ENCODE results near the gene SUMF1. TPM values are rescaled to one million over a fixed set of nuclear protein-coding genes. Genes with fewer than 3 reads are reported as not detected.

The SUMF1 gene
- total RNA-seq, 1 experiment from 2014 or later: 79.1 TPM

- Histone ChIP-seq H2AFZ (ENCODE audit: low read length) (no peak overlapping the region), H3K36me3 (ENCODE audit: low read depth, low read length) (peaks cover 16% of the 10 kb centered on the region), H3K4me2 (ENCODE audit: low read length) (no peak overlapping the region), H3K9me2 (replicated peaks; ENCODE audit: low read length) (no peaks in the 10 kb centered on the region), H3K79me2 (ENCODE audit: low read length) (no peaks in the 10 kb centered on the region), H3K4me1 (ENCODE audit: insufficient read depth, low read length) (no peaks in the 10 kb centered on the region), H3K4me3 (ENCODE audit: low read length) (no peak overlapping the region), H3K9me3 (ENCODE audit: low read length) (peaks cover 15% of the 10 kb centered on the region; the same call in 1 of the 2 replicates), H3K9ac (ENCODE audit: low read length) (no peak overlapping the region), H4K20me1 (ENCODE audit: low read length) (no peaks in the 10 kb centered on the region), H3K27me3 (ENCODE audit: low read length) (no peaks in the 10 kb centered on the region), H3F3A (ENCODE audit: low read length, unreplicated experiment) (no peaks in the 10 kb centered on the region), H3K27ac (ENCODE audit: low read length) (no peak overlapping the region)
- DNase-seq: no peak
- TF ChIP-seq EZH2phosphoT487 (IDR thresholded peaks at IDR 0.05; ENCODE audit: borderline replicate concordance, low read length): no peak
- no TSS peak for BruUV-seq (replicated peaks)
- intact Hi-C loops (cut with micrococcal nuclease): no loop called here
- ATAC-seq: no peak
- POLR2A ChIA-PET (ENCODE audit: unreplicated experiment): no interaction called here
- CTCF ChIA-PET: no interaction called here
These were observed 93.4 kb downstream of the SUMF1 start for GRCh38 chr3:4373669-4374068.

GRCh38 chr3:4362523-4362922, 104.5 kb downstream of the SUMF1 start:
- no peak overlapping the region for H3K27ac ChIP-seq (ENCODE audit: low read length)
- POLR2A ChIA-PET (ENCODE audit: unreplicated experiment): no interaction called here
- intact Hi-C loops (cut with micrococcal nuclease): no loop called here
- H3K9ac ChIP-seq (ENCODE audit: low read length): no peak overlapping the region
- H3K4me3 ChIP-seq (ENCODE audit: low read length): no peak overlapping the region
- no peaks in the 10 kb centered on the region for H3F3A ChIP-seq (ENCODE audit: low read length, unreplicated experiment)
- no peaks in the 10 kb centered on the region for H3K9me2 ChIP-seq (replicated peaks; ENCODE audit: low read length)
- no peaks in the 10 kb centered on the region for H4K20me1 ChIP-seq (ENCODE audit: low read length)
- DNase-seq (no peak), ATAC-seq (no peak)
- no peak overlapping the region for H2AFZ ChIP-seq (ENCODE audit: low read length)
- H3K27me3 ChIP-seq (ENCODE audit: low read length): no peaks in the 10 kb centered on the region
- H3K4me1 ChIP-seq (ENCODE audit: insufficient read depth, low read length): no peaks in the 10 kb centered on the region
- no TSS peak for BruUV-seq (replicated peaks)
- no peaks in the 10 kb centered on the region for H3K79me2 ChIP-seq (ENCODE audit: low read length)
- H3K4me2 ChIP-seq (ENCODE audit: low read length): no peak overlapping the region
- no peaks in the 10 kb centered on the region for H3K36me3 ChIP-seq (ENCODE audit: low read depth, low read length)
- H3K9me3 ChIP-seq (ENCODE audit: low read length): no peaks in the 10 kb centered on the region
- TF ChIP-seq EZH2 (IDR thresholded peaks at IDR 0.05; ENCODE audit: low read length, unreplicated experiment): no peak
- no peak for TF ChIP-seq CTCF (conservative IDR thresholded peaks at IDR 0.05; ENCODE audit: low read depth, low read length)
- TF ChIP-seq EZH2phosphoT487 (IDR thresholded peaks at IDR 0.05; ENCODE audit: borderline replicate concordance, low read length): no peak
- CTCF ChIA-PET: no interaction called here

DNA sequence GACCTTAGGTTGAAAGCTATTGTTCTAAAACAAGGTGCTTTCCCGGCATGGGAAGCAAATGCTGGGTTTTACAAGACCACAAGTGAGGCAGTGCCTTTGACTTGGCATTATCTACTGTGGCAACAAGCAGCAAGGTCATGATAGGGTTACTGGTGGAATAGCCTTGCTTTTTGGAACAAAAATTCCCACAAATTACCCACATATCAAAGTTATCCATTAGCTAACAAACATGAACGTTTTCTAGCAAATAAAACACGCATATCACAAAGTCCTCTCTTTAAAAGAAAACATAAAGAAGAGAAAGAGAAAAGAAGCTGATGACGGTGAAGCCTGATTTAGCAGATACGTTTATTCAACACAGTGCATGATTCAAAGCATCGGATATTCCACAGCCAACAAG, 106.3 kb downstream of the SUMF1 start:
- H3K27me3 ChIP-seq (ENCODE audit: low read length): no peaks in the 10 kb centered on the region
- CTCF ChIA-PET: interaction anchor here (0.7 kb wide), 1 partner anchor 112 kb away, joined by 3 read pairs; no protein-coding TSS in a partner anchor
- POLR2A ChIA-PET (ENCODE audit: unreplicated experiment): no interaction called here

More for the DNA sequence above, 106.3 kb downstream of the SUMF1 start:
- Histone ChIP-seq H3K4me1 (ENCODE audit: insufficient read depth, low read length) (no peaks in the 10 kb centered on the region), H3K9me3 (ENCODE audit: low read length) (no peaks in the 10 kb centered on the region), H3K36me3 (ENCODE audit: low read depth, low read length) (no peaks in the 10 kb centered on the region), H3F3A (ENCODE audit: low read length, unreplicated experiment) (no peaks in the 10 kb centered on the region), H3K4me3 (ENCODE audit: low read length) (no peak overlapping the region), H3K27ac (ENCODE audit: low read length) (no peak overlapping the region), H3K9me2 (replicated peaks; ENCODE audit: low read length) (no peaks in the 10 kb centered on the region), H3K9ac (ENCODE audit: low read length) (no peak overlapping the region), H3K79me2 (ENCODE audit: low read length) (no peaks in the 10 kb centered on the region), H3K4me2 (ENCODE audit: low read length) (no peak overlapping the region), H4K20me1 (ENCODE audit: low read length) (no peaks in the 10 kb centered on the region), H2AFZ (ENCODE audit: low read length) (no peak overlapping the region)
- ATAC-seq (peak; percentile 20; the same call in 1 of the 2 replicates), DNase-seq (no peak)
- intact Hi-C loops (cut with micrococcal nuclease): loop anchor here (2.0 kb wide), 1 partner anchor 56 kb away; no protein-coding TSS in a partner anchor
- TF ChIP-seq CTCF (conservative IDR thresholded peaks at IDR 0.05; ENCODE audit: low read depth, low read length): no peak
- no peak for TF ChIP-seq EZH2phosphoT487 (IDR thresholded peaks at IDR 0.05; ENCODE audit: borderline replicate concordance, low read length)
- no peak for TF ChIP-seq EZH2 (IDR thresholded peaks at IDR 0.05; ENCODE audit: low read length, unreplicated experiment)
- BruUV-seq (replicated peaks): no TSS peak

All from PC-3 (cell line).